ENCODE data around the gene DGCR6. TPM values are rescaled to one million over a fixed set of nuclear protein-coding genes. Genes with fewer than 3 reads are reported as not detected.
"Not testable (repeated sequence)": the region's sequence is repeated elsewhere in the genome, so short reads cannot be mapped to it uniquely, and the experiment has no call there.

The DGCR6 gene
- polyA plus RNA-seq, 1 donor (not counting 4 experiments of a cell fraction or from before 2014, with no cell fraction given), result 0.88 TPM

- FAIRE-seq; H3K36me3 ChIP-seq (ENCODE audit: control insufficient read depth in 2 of 2, extremely low read depth in 1 of 2, insufficient read depth in 2 of 2, low read length in 2 of 2); H3K4me1 ChIP-seq (ENCODE audit: control insufficient read depth, extremely low read depth, insufficient read depth, low read length); H3K9me1 ChIP-seq (ENCODE audit: control insufficient read depth, extremely low read depth, insufficient read depth, low read length); H4K20me1 ChIP-seq (ENCODE audit: control insufficient read depth, extremely low read depth, insufficient read depth, low read length); H2AFZ ChIP-seq (ENCODE audit: control insufficient read depth, low read length); H3K79me2 ChIP-seq (ENCODE audit: control insufficient read depth, insufficient read depth, low read length); H3K4me3 ChIP-seq (ENCODE audit: control insufficient read depth in 2 of 3, extremely low read depth in 1 of 3, insufficient read depth in 2 of 3, low read depth in 1 of 3, low read length in 3 of 3); H3K4me2 ChIP-seq (ENCODE audit: control insufficient read depth, extremely low read depth, insufficient read depth, low read depth, low read length); dilution Hi-C loops (cut with MboI; ENCODE audit: extremely low pct_ligation_motif_present, low sequenced_read_pairs); H3K27ac ChIP-seq (ENCODE audit: control insufficient read depth, insufficient read depth, low read length); H3K27me3 ChIP-seq (ENCODE audit: control insufficient read depth, extremely low read depth, insufficient read depth, low read length); H3K9me3 ChIP-seq (ENCODE audit: control insufficient read depth, low read depth, low read length); DNase-seq (ENCODE audit: low read depth, low spot score); H3K9ac ChIP-seq (ENCODE audit: control insufficient read depth, extremely low read depth, insufficient read depth, low read length): not testable (repeated sequence)
Measured at GRCh38 chr22:18956956-18957355, 50.8 kb downstream of the DGCR6 start.

DNA sequence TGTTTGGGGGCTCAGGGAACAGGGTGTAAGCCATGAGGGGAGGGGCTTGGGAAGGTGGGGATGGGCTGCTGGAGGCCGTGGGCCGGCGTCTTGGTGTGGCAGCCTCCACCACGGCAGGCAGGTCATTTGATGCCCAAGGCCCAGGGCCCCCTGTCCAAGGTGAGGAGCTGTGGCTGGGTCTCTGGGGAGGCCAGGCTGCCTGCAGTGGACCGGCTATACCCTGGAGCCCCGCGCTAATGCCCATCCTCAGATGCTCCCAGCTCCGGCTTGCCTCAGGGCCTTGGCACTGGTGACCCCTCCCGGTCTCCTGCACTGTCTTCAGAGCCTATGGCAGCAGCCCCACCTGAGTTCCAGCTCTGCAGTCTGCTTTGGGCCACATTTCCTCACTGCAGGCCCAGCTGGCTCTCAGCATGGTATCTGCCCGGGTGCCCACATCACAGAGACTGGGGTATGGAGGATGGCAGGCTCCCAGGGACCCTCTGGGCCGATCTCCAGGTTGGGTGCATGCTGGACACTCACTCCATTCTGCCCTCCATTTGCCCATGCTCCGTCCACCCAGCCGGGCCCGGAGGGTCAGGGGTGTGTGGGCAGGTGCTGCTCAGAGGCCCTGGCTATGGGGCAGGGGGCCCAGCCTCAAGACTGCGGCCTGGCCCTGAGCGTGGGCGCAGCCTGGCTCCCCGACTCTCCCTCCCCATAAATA is 51.7 kb downstream of the DGCR6 start:
- H3K36me3 ChIP-seq (ENCODE audit: control insufficient read depth in 2 of 2, extremely low read depth in 1 of 2, insufficient read depth in 2 of 2, low read length in 2 of 2); DNase-seq (ENCODE audit: low read depth, low spot score); H3K9me1 ChIP-seq (ENCODE audit: control insufficient read depth, extremely low read depth, insufficient read depth, low read length); dilution Hi-C loops (cut with MboI; ENCODE audit: extremely low pct_ligation_motif_present, low sequenced_read_pairs); H2AFZ ChIP-seq (ENCODE audit: control insufficient read depth, low read length); H3K9ac ChIP-seq (ENCODE audit: control insufficient read depth, extremely low read depth, insufficient read depth, low read length); H3K9me3 ChIP-seq (ENCODE audit: control insufficient read depth, low read depth, low read length); H3K4me1 ChIP-seq (ENCODE audit: control insufficient read depth, extremely low read depth, insufficient read depth, low read length); FAIRE-seq; H3K79me2 ChIP-seq (ENCODE audit: control insufficient read depth, insufficient read depth, low read length); H4K20me1 ChIP-seq (ENCODE audit: control insufficient read depth, extremely low read depth, insufficient read depth, low read length); H3K27me3 ChIP-seq (ENCODE audit: control insufficient read depth, extremely low read depth, insufficient read depth, low read length); H3K4me2 ChIP-seq (ENCODE audit: control insufficient read depth, extremely low read depth, insufficient read depth, low read depth, low read length); H3K4me3 ChIP-seq (ENCODE audit: control insufficient read depth in 2 of 3, extremely low read depth in 1 of 3, insufficient read depth in 2 of 3, low read depth in 1 of 3, low read length in 3 of 3); H3K27ac ChIP-seq (ENCODE audit: control insufficient read depth, insufficient read depth, low read length): not testable (repeated sequence)

DNA sequence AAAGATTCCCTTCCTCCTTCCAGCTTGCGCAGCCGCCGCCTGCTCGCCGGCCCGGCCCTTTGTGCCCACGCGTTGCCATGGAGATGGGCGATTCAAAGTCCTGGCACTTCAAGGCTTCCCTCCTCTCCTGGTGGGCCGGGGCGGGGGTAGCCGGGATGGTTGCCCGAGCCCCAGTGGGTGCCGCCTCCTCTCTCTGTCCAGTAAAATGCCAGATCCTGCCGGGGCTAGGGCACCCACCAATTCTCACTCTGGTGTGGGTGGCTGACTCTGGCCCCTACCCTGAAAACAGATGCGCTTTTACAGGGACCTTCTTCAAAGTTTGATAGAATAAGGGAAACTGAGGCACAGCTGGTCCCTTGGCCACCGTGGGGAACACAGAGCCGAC is 52.2 kb downstream of the DGCR6 start:
- H4K20me1 ChIP-seq (ENCODE audit: control insufficient read depth, extremely low read depth, insufficient read depth, low read length); H3K9ac ChIP-seq (ENCODE audit: control insufficient read depth, extremely low read depth, insufficient read depth, low read length); H3K27ac ChIP-seq (ENCODE audit: control insufficient read depth, insufficient read depth, low read length); FAIRE-seq; DNase-seq (ENCODE audit: low read depth, low spot score); H3K79me2 ChIP-seq (ENCODE audit: control insufficient read depth, insufficient read depth, low read length); H3K4me1 ChIP-seq (ENCODE audit: control insufficient read depth, extremely low read depth, insufficient read depth, low read length); H3K27me3 ChIP-seq (ENCODE audit: control insufficient read depth, extremely low read depth, insufficient read depth, low read length); H3K9me1 ChIP-seq (ENCODE audit: control insufficient read depth, extremely low read depth, insufficient read depth, low read length); H2AFZ ChIP-seq (ENCODE audit: control insufficient read depth, low read length); dilution Hi-C loops (cut with MboI; ENCODE audit: extremely low pct_ligation_motif_present, low sequenced_read_pairs); H3K4me3 ChIP-seq (ENCODE audit: control insufficient read depth in 2 of 3, extremely low read depth in 1 of 3, insufficient read depth in 2 of 3, low read depth in 1 of 3, low read length in 3 of 3); H3K36me3 ChIP-seq (ENCODE audit: control insufficient read depth in 2 of 2, extremely low read depth in 1 of 2, insufficient read depth in 2 of 2, low read length in 2 of 2); H3K9me3 ChIP-seq (ENCODE audit: control insufficient read depth, low read depth, low read length); H3K4me2 ChIP-seq (ENCODE audit: control insufficient read depth, extremely low read depth, insufficient read depth, low read depth, low read length): not testable (repeated sequence)

GRCh38 chr22:18958738-18959137 is 52.6 kb downstream of the DGCR6 start:
- H3K79me2 ChIP-seq (ENCODE audit: control insufficient read depth, insufficient read depth, low read length); H3K36me3 ChIP-seq (ENCODE audit: control insufficient read depth in 2 of 2, extremely low read depth in 1 of 2, insufficient read depth in 2 of 2, low read length in 2 of 2); H3K27me3 ChIP-seq (ENCODE audit: control insufficient read depth, extremely low read depth, insufficient read depth, low read length); H3K4me2 ChIP-seq (ENCODE audit: control insufficient read depth, extremely low read depth, insufficient read depth, low read depth, low read length); H4K20me1 ChIP-seq (ENCODE audit: control insufficient read depth, extremely low read depth, insufficient read depth, low read length); H3K9me1 ChIP-seq (ENCODE audit: control insufficient read depth, extremely low read depth, insufficient read depth, low read length); H3K9me3 ChIP-seq (ENCODE audit: control insufficient read depth, low read depth, low read length); H2AFZ ChIP-seq (ENCODE audit: control insufficient read depth, low read length); H3K4me3 ChIP-seq (ENCODE audit: control insufficient read depth in 2 of 3, extremely low read depth in 1 of 3, insufficient read depth in 2 of 3, low read depth in 1 of 3, low read length in 3 of 3); FAIRE-seq; H3K4me1 ChIP-seq (ENCODE audit: control insufficient read depth, extremely low read depth, insufficient read depth, low read length); H3K9ac ChIP-seq (ENCODE audit: control insufficient read depth, extremely low read depth, insufficient read depth, low read length); DNase-seq (ENCODE audit: low read depth, low spot score); H3K27ac ChIP-seq (ENCODE audit: control insufficient read depth, insufficient read depth, low read length); dilution Hi-C loops (cut with MboI; ENCODE audit: extremely low pct_ligation_motif_present, low sequenced_read_pairs): not testable (repeated sequence)

DNA sequence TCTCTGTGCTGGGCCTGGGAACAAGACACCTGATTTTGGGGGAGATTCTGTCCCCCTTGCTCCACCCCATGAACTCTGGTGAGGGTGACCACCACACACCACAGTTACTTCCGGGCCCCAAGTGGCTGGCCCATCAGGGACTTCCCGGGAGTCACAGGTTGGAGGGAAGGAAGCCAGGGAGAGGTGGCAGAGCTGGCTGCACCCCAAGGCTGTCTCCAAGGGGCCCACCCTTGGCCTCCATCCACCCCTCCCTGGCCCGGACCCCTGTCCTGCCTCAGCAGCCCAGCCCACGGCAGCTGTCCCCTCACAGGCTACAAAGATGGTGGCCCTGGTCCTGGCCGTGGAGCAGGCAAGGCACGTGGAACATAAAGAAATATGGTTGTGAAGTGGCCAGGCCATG is 53.1 kb downstream of the DGCR6 start:
- H3K27ac ChIP-seq (ENCODE audit: control insufficient read depth, insufficient read depth, low read length); H3K4me1 ChIP-seq (ENCODE audit: control insufficient read depth, extremely low read depth, insufficient read depth, low read length); H4K20me1 ChIP-seq (ENCODE audit: control insufficient read depth, extremely low read depth, insufficient read depth, low read length); H3K79me2 ChIP-seq (ENCODE audit: control insufficient read depth, insufficient read depth, low read length); H3K4me3 ChIP-seq (ENCODE audit: control insufficient read depth in 2 of 3, extremely low read depth in 1 of 3, insufficient read depth in 2 of 3, low read depth in 1 of 3, low read length in 3 of 3); FAIRE-seq; H3K9ac ChIP-seq (ENCODE audit: control insufficient read depth, extremely low read depth, insufficient read depth, low read length); H3K9me1 ChIP-seq (ENCODE audit: control insufficient read depth, extremely low read depth, insufficient read depth, low read length); H3K4me2 ChIP-seq (ENCODE audit: control insufficient read depth, extremely low read depth, insufficient read depth, low read depth, low read length); H3K27me3 ChIP-seq (ENCODE audit: control insufficient read depth, extremely low read depth, insufficient read depth, low read length); H3K36me3 ChIP-seq (ENCODE audit: control insufficient read depth in 2 of 2, extremely low read depth in 1 of 2, insufficient read depth in 2 of 2, low read length in 2 of 2); H3K9me3 ChIP-seq (ENCODE audit: control insufficient read depth, low read depth, low read length); DNase-seq (ENCODE audit: low read depth, low spot score); H2AFZ ChIP-seq (ENCODE audit: control insufficient read depth, low read length); dilution Hi-C loops (cut with MboI; ENCODE audit: extremely low pct_ligation_motif_present, low sequenced_read_pairs): not testable (repeated sequence)
